Measurements from ENCODE around the gene C13orf46.

GRCh38 chr13:114018461-114019055 is 44.7 kb upstream of the C13orf46 start:
- TF ChIP-seq CTCF (IDR thresholded peaks at IDR 0.05; ENCODE audit: low read depth, low read length, missing input control) (no peak), EGR1 (IDR thresholded peaks at IDR 0.05; ENCODE audit: low read depth in 2 of 2) (no peak), TAF1 (conservative IDR thresholded peaks at IDR 0.05) (no peak)
- TF ChIP-seq, protein P1, sequence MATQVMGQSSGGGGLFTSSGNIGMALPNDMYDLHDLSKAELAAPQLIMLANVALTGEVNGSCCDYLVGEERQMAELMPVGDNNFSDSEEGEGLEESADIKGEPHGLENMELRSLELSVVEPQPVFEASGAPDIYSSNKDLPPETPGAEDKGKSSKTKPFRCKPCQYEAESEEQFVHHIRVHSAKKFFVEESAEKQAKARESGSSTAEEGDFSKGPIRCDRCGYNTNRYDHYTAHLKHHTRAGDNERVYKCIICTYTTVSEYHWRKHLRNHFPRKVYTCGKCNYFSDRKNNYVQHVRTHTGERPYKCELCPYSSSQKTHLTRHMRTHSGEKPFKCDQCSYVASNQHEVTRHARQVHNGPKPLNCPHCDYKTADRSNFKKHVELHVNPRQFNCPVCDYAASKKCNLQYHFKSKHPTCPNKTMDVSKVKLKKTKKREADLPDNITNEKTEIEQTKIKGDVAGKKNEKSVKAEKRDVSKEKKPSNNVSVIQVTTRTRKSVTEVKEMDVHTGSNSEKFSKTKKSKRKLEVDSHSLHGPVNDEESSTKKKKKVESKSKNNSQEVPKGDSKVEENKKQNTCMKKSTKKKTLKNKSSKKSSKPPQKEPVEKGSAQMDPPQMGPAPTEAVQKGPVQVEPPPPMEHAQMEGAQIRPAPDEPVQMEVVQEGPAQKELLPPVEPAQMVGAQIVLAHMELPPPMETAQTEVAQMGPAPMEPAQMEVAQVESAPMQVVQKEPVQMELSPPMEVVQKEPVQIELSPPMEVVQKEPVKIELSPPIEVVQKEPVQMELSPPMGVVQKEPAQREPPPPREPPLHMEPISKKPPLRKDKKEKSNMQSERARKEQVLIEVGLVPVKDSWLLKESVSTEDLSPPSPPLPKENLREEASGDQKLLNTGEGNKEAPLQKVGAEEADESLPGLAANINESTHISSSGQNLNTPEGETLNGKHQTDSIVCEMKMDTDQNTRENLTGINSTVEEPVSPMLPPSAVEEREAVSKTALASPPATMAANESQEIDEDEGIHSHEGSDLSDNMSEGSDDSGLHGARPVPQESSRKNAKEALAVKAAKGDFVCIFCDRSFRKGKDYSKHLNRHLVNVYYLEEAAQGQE (IDR thresholded peaks at IDR 0.05), result no peak
